Fibroblast of upper back skin (primary cell): ENCODE results near the gene ARL2BP.
"Not testable (repeated sequence)": the region's sequence is repeated elsewhere in the genome, so short reads cannot be mapped to it uniquely, and the experiment has no call there.

Experiments used
- DNase-seq: peaks from one replicate; pipeline ENCODE4 v3.0.0-alpha.2; 2013

The ARL2BP gene

DNA sequence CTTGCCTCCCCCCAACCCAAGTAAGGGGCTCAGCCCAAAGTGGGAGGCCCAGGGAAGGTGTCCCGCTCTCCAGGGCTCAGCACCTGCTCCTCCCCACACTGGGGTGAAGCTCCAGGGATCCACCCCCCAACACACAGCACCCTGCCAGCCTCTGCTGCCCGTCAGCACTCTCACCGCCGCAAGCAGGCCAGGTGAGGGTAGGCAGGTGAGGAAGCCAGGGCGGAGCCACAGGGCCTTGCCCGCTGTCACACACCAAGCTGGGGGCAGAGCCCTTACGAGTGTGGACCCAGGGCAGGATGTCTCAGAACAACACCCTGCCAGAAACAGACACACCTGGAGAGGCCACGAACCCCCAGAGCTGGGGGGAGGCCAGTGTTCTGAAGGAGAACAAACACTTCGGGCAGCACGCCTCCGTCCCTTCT lies 19.9 kb downstream of the ARL2BP start:
- no peak for DNase-seq

DNA sequence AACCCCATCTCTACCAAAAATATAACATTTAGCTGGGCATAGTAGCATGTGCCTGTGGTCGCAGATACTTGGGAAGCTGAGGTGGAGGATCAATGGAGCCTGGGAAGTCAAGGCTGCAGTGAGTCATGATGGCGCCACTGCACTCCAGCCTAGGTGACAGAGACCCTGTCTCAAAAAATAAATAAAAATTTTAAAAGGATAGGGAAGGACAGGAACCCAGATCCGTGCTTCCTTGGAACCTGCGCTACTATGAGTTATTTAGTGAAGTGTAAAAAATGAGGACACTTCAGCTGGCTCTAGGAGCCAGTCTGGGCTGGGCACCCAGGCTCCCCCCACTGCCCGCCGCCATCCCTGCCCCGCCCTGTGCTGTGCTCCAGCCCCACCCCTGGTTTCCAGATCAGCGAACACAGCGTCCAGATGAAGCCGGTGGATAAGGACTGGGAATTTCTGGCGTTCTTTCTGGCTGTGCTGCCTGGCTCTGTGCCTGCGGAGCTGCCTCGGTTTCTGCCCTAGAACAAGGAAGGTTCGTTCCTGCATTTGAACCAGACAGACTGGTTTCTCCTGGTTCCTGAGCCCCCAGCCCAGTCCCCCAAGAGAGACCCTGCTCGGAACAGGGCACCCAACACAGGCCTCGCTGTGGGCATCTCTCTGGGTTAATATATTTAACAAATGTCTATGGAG lies 20.9 kb downstream of the ARL2BP start:
- DNase-seq = no peak

GRCh38 chr16:57266531-57267260 lies 21.6 kb downstream of the ARL2BP start:
- DNase-seq = no peak

GRCh38 chr16:57267343-57267742 lies 22.3 kb downstream of the ARL2BP start:
- not testable (repeated sequence) for DNase-seq

DNA sequence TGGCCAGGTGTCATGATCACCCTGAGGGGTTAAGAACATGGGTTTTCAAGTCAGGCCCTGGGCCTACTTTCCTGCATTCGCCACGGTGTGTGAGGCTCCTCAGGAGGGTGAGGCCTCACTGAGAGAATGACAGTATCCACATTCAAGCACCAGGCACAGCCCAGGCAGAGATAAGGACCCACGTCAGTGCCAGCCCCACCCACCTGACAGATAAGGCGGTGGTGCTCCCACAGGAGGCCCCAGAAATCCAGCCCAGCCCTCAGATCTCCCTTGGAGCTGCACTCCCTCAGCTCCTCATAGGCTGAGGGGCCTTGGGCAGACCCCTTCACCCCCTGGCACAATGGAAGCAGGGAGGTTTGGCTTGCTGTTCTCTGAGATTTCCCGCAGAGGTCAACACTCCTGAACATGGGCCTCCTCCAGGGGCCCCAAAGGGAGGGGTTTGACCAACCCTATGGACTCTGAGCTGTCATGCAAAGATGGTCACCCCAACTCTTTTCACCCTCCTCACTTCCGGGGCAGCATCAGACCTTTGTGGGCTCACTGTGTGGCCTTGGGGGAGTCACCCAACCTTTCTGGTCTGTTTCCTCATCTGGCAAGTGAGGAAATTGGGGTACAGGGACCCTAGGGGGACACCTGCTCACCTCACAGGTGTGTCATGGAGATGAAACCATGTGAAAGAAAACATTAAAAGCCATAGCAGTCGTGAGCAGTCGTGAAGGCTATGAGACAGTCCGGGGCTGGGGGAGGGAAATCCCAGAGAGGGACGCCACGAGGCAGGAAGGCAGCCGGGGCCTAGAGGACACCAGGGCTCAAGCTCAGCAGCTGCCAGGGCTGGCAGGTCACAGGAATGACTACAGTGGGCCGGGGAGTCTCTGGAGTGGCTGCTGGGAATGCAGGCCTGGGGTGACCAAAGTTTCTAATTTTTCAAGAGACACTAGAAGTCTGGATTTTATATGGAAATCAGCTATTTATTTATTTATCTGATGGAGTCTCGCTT lies 24.0 kb downstream of the ARL2BP start:
- DNase-seq = no peak

DNA sequence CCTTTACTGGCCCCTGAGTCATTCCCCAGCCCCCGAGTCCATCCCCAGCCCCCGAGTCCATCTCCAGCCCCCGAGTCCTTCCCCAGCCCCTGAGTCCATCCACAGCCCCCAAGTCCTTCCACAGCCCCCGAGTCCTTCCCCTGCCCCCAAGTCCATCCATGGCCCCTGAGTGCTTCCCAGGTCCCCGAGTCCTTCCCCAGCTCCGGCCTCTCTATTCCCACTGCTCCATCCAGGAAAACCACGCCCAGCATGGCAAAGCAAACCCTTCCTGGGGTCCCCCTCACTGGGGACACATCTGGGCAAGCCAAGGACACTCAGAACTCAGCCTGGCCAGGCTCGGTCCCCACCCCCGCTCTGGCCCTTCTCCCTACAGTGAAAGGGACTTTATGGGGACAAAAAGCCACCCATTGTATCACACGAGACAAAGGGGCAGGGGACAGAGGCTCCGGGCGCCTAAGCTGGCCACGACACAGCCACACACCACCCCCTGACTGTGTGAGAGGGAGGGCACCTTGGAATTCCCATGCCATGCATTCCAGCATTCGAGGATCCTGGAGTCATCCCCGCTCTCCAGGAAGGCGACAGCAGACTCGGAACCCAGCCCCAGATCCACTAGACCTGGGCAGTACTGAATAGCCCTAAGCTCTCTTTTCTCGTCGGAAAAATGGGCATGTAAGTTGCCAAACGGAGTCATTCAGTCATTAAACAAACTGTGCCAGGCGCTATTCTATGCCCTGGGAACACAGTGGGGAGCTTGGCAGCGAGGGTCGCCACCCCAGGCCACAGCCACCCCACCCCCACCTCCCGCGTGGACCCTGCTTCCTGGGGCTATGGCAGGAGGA lies 25.4 kb downstream of the ARL2BP start:
- no peak for DNase-seq

- no peak for DNase-seq
Observed at GRCh38 chr16:57271063-57271345, 25.9 kb downstream of the ARL2BP start.

- DNase-seq = no peak
Observed at GRCh38 chr16:57271867-57272495, 26.9 kb downstream of the ARL2BP start.

DNA sequence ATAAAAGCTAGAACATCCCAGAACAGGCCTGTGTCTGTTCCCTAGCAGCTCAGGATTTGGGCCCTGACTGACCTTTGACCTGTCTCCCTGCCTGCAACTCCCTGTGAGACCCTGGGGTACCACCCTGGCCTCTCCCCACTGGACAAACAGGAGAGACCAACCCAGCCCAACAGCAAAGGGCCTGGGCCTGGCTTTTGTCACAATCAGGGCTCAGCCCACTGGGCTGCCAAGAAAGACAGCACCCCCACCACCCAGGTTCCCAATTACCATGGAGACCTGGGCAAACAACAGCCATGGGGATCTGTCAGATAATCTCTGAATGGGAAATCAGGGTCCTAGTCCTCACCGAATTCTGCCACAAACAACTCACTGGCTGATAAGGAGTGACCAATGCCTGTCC lies 28.3 kb downstream of the ARL2BP start:
- DNase-seq = no peak

DNA sequence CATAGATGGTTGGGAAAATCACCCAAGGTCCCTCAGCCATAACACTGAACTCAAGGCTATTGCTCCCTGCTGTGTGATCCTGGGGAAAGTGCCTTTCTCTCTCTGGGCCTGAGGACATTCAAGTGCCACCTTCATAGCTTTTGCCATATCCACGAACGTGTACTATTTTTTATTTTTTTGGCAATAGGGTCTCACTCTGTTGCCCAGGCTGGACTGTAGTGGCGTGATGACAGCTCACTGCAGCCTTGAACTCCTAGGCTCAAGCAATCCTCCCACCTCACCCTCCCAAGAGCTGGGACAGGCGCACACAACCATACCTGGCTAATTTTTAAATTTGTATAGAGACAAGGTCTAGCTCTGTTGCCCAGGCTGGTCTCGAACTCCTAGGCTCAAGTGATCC lies 28.8 kb downstream of the ARL2BP start:
- no peak for DNase-seq

GRCh38 chr16:57275946-57276345 lies 30.9 kb downstream of the ARL2BP start:
- not testable (repeated sequence) for DNase-seq

DNA sequence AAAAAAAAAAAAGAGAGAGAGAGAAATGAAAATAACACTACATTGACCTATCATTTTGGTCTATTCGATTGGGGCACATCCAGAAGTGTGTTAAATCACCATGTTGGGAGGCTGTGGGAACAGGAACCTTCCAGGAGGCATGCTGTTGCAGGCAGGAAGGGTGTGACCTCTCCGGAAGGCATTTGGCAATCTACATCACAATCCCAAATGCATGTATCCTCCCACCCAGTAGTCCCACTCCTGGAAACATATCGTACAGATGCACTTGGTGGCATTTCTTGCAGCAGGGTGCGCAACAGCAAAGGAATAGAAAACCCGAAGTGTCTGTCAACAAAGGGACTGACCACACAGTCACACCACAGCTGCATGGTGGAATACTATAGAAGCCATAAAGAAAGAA lies 31.5 kb downstream of the ARL2BP start:
- no peak for DNase-seq

- DNase-seq = peak; percentile 79
Observed at GRCh38 chr16:57277586-57277985, 32.5 kb downstream of the ARL2BP start.

DNA sequence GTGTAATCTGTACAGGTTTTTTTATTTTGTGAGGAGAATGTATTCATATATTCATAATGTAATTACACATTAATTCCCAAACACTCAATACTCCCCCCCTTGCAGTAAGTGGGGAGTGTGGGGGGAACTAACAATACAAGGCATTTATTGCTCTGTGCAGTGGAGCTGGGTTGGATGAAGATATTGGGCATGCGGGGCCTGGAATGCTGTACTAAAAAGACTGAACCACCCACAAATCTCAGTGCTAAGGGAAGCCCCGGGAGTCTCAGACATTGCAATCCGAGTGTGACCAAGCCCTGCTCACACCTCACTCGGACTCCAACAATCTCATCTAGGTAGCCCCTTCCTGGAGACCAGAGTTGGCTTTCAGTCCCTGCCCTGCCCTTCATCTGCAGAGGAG lies 33.4 kb downstream of the ARL2BP start:
- no peak for DNase-seq

GRCh38 chr16:57279780-57280638 lies 35.0 kb downstream of the ARL2BP start:
- no peak for DNase-seq

GRCh38 chr16:57281791-57282190 lies 36.7 kb downstream of the ARL2BP start:
- no peak for DNase-seq

GRCh38 chr16:57282510-57283213 lies 37.6 kb downstream of the ARL2BP start:
- no peak for DNase-seq

DNA sequence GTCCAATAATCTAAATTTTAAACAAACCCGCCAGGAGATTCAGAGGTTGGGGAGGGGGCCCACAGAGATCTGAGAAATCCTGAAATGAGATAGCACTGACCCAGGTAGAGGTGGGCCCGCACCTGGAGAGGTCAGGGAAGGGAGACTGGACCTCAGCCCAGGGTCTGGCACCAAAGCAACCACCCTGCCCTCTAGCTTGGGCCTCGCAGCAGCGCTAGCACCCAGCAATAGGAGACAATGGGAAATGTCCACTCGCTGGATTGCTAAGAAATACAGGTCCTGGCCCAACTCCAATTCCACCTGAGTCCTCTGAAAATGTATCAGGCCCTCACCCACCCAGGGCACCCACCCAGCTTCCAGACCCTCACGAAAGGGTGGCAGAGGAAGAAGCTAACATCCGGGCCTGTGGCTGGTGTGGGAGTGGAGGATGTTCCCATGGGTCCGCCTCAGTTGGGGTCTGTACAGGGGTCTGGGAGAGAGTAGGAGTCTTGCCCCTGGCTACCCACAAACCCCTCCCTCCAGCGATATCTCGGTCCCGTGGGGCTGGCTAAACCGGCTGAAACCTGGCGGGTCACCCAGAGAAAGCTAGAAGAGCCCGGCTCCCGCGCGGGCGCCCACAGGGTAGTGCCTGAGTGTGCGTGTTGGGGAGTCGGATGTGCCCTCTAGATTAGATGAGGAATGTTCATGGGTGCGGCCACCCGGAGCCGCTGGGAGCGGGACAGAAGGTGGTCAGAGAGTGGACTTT lies 38.3 kb downstream of the ARL2BP start:
- no peak for DNase-seq

GRCh38 chr16:57283959-57284208 lies 38.8 kb downstream of the ARL2BP start:
- no peak for DNase-seq
